HG03097 (cell line): ENCODE measurements around the gene ADARB2.
"Not testable (repeated sequence)": the region's sequence is repeated elsewhere in the genome, so short reads cannot be mapped to it uniquely, and the experiment has no call there.

Experiments
- ATAC-seq: cut with Tn5 transposase; IDR thresholded peaks from one replicate; pipeline ENCODE4 v1.9.1; 2021; ENCODE audit not compliant: unreplicated experiment, low FRiP score

Gene ADARB2

DNA sequence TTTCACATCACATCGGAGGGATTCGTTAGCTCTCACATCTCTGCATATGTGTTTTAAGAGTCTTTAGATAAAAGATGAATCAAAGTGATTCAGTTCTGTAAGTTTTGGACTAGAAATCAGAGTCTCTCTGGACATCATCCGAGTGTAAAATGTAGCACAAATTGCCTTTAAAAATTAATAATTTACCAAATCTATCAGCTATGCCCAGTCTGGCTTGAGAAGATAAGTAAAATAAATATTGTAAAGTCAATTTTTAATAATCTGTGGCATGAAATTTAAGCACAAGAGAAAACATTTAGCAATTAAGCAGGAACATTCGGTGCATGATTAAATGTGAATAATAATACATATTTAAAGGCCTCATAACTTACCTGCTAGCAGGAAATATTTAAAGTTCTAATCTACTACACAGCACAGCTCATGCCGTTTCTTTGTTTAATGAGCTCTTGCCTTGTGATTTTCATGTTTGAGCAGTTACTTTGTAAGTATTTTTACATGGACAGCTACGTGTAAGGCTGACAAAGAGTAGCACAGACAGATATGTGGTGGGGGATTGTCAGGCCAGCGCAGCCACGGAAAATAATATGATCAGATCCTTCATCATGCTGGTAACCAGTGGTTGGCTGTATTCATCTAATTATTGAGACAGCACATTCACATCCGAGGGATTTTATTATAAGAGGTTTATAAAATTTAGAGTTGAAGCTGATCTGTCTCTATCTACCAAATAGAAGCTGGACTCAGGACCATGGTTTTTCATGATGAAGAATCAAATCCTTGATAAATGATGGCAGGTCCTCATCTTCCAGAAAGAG is 317.3 kb downstream of the ADARB2 start:
- ATAC-seq, result no peak

DNA sequence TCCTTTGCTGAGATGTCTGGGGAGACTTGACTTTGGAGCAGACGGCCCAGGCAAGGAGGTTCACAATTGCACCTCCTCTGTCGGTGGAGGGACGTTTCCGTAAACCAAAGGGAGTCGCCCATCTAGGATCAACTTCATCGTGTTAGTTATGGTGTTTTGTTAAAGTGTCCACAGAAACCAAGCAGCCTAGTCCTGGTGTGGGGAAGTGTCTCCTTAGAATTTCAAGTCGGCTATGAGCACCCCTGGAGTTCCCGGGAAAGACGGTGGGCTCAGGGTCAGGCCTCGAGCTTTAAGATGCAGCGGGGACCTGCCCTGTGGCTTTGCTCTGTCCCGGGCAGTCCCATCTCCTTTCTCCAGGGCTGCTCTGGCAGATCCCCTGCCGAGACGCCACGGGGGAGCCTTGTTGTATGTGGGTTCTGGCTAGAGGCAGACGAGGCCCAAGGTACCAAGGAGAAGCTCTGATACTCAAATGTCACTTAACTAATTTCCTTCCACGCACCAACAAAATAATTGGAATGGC is 319.2 kb downstream of the ADARB2 start:
- no peak for ATAC-seq

DNA sequence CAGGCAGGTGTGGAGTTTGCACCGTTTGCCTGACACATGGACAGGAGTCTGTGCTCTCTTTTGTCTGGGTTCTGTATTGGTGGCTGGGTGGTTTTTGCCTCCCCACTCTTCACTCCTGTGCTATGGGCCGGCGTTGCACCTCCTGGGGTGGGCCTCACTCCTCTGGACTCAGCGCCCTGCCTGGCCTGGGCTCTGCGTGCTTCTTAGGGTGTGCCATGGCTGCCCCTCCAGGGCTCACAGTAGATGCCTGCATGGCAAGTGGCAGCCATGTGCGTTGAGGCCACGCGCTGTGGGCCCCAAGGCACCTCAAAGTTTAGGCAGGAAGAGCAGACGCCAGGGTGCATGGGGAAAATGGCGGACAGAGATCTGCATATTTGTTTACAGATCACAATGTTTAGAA is 319.8 kb downstream of the ADARB2 start:
- ATAC-seq, result no peak

DNA sequence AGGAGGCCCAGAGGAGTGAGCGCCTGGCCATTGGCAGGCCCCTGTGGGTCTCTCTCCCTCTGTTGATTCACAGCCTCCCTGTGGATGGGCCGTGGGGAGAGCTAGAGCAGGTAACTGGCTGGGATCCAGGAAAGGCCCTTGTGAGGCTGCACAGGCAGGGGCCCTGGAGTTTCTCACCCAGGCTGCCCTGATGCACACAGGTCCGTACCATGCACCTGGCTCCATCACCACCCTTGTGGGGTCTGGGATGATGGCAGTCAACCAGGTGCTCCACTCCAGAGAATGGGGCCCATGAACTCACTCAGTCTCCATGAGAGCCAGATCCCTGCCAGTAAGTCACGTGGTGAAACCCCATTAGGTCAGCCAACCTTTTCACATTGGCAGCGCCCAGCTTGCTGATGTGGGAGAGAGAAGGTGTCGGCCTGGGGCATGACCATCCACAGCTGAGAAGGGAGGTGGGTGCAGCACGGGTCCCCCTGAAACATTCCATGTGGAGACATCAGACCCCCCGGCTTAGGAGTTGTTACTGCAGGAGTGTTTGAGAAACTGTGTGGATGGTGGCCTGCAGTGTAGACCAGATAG is 320.8 kb downstream of the ADARB2 start:
- no peak for ATAC-seq

GRCh38 chr10:1414893-1415292 is 322.4 kb downstream of the ADARB2 start:
- no peak for ATAC-seq

GRCh38 chr10:1414346-1414745 is 323.0 kb downstream of the ADARB2 start:
- ATAC-seq, result not testable (repeated sequence)

DNA sequence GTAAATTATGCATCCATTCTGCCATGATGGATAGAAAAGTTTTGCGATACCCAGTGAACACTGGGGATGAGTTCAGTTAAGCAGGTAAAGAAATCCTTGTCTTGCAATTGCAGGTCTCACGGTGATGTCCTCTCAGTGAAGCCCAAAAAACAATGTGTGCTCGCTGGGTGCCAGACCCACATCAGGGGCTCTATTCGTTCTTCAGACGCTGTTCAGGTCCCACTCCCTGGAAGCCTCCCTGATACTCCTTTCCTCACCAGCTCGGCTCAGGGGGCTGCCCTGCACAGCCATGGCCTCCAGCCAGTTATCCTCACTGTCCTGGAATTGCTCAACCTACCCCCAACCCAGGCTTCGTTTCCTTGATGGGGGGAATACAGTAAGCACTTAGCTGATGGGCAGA is 323.5 kb downstream of the ADARB2 start:
- ATAC-seq, result no peak

- ATAC-seq, result no peak
Measured at GRCh38 chr10:1413256-1413655, 324.1 kb downstream of the ADARB2 start.

GRCh38 chr10:1412531-1413189 is 324.7 kb downstream of the ADARB2 start:
- no peak for ATAC-seq

DNA sequence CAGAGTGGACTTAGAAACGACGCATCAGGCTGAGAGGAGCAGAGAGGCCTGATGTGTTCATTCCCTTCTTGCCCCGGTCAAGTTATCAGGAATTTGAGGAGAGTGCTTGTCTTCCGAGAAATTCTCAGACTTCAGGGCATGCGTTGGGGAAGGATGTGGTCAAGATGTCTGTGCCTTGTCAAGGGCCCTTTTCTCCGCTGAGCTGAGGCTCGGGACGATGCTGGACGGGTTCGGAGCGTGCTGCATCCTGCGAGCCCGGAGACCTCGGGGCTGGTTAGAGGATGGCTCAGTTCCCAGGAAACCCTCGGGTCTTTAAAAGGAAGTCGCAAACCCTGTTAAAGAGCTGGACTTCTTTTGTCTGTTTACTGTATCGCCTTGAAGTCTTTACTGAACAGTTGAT is 325.4 kb downstream of the ADARB2 start:
- ATAC-seq, result no peak

DNA sequence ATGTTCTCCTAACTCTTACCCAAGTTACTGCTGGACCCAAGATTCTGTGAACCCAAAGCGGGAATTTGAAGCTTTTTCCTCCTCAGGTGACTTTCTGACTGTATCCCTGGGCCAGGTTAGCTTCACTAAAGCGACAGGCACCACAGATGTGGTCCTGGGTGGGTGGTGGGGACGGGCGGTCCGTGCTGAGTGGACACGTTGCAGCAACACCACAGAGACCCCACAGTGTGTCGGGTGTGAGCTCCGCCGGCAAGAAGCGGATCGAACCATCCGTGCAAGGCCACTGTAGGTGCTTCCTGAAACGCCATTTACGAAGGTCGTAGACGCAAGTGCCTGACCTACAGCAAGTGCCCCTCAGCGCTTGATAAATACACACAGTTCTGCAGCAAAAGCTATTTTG is 325.9 kb downstream of the ADARB2 start:
- ATAC-seq, result no peak

DNA sequence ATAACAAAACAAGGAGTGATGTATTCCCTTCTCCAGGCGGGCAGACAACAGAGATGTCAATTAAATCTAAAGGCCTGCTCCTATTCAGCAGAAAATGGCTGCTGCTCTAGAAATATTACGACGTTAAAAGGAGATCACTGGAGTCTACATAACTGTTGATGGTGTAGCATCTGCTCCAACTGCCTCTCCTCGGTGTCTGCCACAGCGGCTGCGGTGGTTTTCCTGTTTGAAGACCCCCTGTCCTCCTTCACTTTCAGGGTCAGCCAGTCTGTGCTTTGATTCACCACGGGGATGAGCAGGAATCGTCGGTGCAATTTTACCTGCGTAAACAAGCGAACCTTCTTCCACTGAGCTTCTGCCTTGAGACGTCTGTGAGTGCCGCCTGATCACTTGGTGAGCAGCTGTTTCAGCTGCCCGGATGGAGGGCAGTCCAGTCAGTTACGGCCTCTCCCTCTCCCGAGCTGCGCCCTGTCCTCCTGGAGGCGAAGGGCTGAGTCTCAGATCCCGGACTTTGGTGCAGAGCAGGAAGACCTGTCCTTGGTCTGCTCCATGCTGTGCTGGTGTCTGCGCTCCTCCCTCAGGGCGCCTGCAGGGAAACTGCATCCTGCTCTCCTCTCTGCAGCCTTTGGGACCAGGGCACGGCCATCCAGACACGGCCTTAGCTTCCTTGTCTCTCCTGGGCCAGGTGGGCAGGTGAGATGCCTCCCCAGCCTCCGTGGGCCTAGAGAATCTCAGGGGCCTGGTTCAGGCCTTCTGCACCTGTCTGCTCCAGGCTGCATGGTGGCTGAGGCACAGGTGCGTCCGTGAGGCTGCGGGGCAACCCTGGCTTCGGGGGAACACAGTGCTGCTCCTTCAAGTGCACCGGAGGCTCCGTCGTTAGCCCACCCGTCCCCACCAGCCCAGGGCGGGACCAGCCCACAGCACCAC is 326.6 kb downstream of the ADARB2 start:
- ATAC-seq, result no peak

DNA sequence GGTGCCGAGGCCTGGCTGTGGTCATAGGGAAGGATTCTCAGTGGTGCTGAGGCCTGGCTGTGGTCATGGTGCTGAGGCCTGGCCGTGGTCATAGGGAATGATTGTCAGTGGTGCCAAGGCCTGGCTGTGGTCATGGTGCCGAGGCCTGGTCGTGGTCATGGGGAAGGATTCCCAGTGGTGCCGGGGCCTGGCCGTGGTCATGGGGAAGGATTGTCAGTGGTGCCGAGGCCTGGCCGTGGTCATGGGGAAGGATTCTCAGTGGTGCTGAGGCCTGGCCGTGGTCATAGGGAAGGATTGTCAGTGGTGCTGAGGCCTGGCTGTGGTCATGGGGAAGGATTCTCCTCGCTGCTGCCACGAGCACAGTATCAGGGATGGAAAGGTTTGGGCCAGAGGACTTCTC is 327.3 kb downstream of the ADARB2 start:
- ATAC-seq, result no peak

GRCh38 chr10:1409392-1409791 is 327.9 kb downstream of the ADARB2 start:
- ATAC-seq, result no peak

- ATAC-seq, result no peak
Measured at GRCh38 chr10:1408651-1409367, 328.5 kb downstream of the ADARB2 start.

GRCh38 chr10:1406967-1407945 is 330.1 kb downstream of the ADARB2 start:
- no peak for ATAC-seq

DNA sequence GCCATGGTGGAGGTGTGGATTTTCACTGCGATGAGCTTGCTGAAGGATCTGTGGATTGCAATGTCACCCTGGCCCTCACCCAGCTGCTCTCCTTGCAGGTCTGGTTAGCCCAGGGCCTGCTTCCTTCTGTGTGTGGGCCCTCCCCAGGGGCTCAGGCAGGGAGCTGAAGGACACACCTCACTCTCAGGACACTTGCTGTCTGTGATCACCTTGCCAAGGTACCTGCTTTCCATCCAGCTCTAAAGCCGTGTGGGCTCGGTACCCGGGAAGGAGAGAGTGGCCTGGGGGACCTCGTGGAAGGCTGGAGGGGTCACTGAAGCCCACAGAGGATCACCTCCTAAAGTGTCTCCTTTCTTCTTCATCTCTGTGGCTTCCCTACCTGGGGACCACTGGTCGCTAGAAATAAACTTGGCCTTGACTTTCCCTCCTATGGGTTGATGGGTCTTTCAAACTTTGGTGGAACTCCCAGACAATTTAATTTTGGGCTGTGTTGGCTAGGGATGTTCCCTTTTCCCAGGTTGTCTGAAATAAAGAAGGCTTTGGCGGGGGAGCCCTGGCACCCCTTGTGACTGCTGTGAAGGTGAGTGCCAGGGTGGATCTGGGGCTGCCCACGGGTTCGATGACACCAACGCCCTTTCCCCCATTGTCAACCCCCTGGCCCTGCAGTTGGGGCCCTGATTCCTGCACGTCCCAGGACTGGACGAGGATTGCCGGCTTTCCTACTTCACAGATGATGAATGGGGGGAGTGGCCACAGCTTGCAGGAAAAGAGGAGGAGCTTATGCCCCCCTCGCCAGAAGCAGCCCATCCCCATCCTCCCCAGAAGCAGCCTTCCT is 331.0 kb downstream of the ADARB2 start:
- ATAC-seq, result no peak
